Lower leg skin (tissue), 4 donors: ENCODE measurements around the gene TNKS1BP1. TPM values are rescaled to one million over a fixed set of nuclear protein-coding genes. Genes with fewer than 3 reads are reported as not detected.

Experiments
- DNase-seq, 2 donors: peaks; one replicate each; pipeline ENCODE4 v3.0.0-alpha.2; 2019; ENCODE audit warnings: low spot score in 2 of 2
- H3K4me3 ChIP-seq: fragments of 200-600 bp; sonication (generic); 2 replicates; pipeline ENCODE4 v1.5.1; 2017; ENCODE audit warnings: mild to moderate bottlenecking, low read depth; ENCODE audit not compliant: poor library complexity, severe bottlenecking
- POLR2A ChIP-seq, 2 donors: fragments of 450-650 bp; IDR thresholded peaks; one replicate each; pipeline ENCODE4 v1.6.1; 2016 to 2017; ENCODE audit warnings: antibody characterized with exemption in 2 of 2, mild to moderate bottlenecking in 1 of 2, moderate library complexity in 1 of 2
- WGBS, 2 donors: methylation state at CpG; one replicate each; pipeline ENCODE4 v1.1.5; 2018; 5-methylcytosine and 5-hydroxymethylcytosine counted together
- intact Hi-C: fragments of 100-400 bp; cut with DNase I; formaldehyde crosslinking; loops from one replicate; pipeline ENCODE4 v1.15.0; 2023; ENCODE audit warnings: low total_unique reads
- total RNA-seq, 4 donors: library from RNA; depleted of rRNA; stranded (reverse); fragments of >200 nt; gene quantifications; one replicate each; pipeline ENCODE4 v1.1.0, GENCODE V29; 2016
- TF ChIP-seq, protein P1 (sequence below), 3 donors: fragments of 450-650 bp; IDR thresholded peaks; one replicate each; pipeline ENCODE4 v1.5.1; 2016; ENCODE audit warnings: antibody characterized with exemption in 3 of 3, mild to moderate bottlenecking in 3 of 3, moderate library complexity in 2 of 3

The TNKS1BP1 gene
- total RNA-seq, 4 donors from 2014 or later, result 219 to 273 (median 230) TPM

DNA sequence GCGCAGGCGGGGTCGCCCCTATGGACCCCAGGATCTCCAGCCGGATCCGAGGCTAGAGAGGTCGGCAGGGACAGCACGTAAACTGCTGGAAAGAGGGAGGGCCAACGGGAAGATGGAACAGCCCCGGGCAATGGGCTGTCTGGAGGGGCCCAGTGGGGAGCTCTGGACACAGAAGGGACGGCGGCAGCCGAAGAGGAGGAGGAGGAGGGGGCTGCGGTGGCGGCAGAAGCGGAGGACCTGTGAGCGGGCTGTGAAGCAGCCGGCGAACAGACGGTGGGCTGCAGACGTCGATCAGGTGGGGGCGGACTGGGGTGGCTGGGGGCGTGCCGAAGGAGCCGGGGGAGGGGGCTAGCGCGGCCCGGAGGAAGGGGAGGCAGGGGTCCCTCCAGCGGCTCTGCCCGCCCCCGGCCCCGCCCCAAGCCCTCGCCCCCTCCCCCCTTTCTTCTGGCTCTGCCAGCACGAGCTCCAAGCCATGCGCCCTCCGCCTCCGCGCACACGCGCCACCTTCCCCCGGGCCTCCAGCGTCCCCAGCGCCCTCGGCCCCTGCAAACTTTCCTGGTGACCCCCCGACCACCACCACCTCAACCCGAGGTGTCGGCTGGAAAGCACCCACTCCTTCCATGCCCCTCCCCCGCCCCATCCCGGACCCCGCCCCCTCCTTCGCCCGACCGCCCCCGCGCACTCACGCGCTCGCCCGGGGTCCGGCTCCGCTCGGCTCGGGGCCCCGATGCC is 432 bp downstream of the TNKS1BP1 start:
- TF ChIP-seq, protein P1, sequence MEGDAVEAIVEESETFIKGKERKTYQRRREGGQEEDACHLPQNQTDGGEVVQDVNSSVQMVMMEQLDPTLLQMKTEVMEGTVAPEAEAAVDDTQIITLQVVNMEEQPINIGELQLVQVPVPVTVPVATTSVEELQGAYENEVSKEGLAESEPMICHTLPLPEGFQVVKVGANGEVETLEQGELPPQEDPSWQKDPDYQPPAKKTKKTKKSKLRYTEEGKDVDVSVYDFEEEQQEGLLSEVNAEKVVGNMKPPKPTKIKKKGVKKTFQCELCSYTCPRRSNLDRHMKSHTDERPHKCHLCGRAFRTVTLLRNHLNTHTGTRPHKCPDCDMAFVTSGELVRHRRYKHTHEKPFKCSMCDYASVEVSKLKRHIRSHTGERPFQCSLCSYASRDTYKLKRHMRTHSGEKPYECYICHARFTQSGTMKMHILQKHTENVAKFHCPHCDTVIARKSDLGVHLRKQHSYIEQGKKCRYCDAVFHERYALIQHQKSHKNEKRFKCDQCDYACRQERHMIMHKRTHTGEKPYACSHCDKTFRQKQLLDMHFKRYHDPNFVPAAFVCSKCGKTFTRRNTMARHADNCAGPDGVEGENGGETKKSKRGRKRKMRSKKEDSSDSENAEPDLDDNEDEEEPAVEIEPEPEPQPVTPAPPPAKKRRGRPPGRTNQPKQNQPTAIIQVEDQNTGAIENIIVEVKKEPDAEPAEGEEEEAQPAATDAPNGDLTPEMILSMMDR (IDR thresholded peaks at IDR 0.05), result no peak
- TF ChIP-seq POLR2A (IDR thresholded peaks at IDR 0.05), result no peak
- DNase-seq, result peak; percentile 51 to 93
- intact Hi-C loops, result no loop called here
- WGBS, 2 donors, result 1% methylated on average over 26 to 41 of the region's 64 CpGs
- H3K4me3 ChIP-seq, result peak overlapping the region; percentile 67

DNA sequence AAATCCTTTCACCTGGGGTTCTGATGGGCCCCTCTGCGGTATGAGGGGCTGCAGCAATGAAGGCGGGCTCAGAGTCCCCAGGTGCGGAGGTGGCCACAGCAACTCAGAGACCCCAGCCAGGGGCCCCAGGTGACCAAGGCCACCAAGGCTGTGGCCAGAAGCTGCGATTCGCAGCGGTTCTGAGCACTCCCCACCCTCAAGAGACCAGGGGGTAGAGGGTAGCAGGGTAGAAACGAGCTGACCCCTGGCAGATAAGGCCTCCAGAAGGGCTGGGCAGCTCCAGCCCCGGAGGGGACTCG is 948 bp downstream of the TNKS1BP1 start:
- H3K4me3 ChIP-seq, result peak overlapping the region; percentile 67
- WGBS, 2 donors, result 10 to 15% methylated on average over 9 of the region's 9 CpGs
- intact Hi-C loops, result no loop called here
- TF ChIP-seq, protein P1 (IDR thresholded peaks at IDR 0.05), result no peak
- TF ChIP-seq POLR2A (IDR thresholded peaks at IDR 0.05), result no peak
- no peak for DNase-seq

DNA sequence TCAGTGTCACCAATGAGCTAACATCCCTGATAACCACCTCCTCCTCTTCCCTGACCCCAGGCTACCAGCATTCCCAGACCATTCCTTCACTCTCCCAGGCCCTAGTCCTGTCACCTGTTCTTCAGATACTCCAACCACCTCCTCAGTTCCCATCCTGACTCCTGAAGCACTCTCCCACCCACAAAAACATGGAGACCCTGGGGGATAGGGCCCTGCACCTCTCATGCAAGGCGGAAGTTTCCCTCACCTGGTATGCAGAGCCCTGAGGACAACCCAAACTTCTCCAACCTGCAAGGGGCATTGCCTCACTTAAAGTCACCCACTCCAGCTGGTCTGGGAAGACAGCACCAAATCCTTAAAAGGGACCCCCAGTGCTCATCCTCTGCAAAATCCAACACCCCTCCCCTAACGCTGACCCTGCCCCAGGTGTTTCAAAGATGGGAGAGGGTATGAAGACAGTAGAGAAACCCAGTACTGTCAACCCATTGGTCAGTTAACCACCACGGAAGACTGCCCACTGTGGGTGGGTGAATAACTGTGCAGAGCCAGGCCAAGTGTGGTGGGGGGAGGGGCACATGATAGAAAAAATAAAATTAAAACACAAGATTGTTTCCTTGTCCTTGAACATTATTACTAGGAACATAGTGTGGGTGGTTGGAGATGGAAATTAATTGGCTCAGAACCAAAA is 1.4 kb downstream of the TNKS1BP1 start:
- no peak for DNase-seq
- peak overlapping the region; percentile 67 for H3K4me3 ChIP-seq
- TF ChIP-seq POLR2A (IDR thresholded peaks at IDR 0.05), result no peak
- TF ChIP-seq, protein P1 (IDR thresholded peaks at IDR 0.05), result no peak
- intact Hi-C loops, result no loop called here
- WGBS, 2 donors, result 24 to 32% methylated on average over 3 of the region's 3 CpGs

DNA sequence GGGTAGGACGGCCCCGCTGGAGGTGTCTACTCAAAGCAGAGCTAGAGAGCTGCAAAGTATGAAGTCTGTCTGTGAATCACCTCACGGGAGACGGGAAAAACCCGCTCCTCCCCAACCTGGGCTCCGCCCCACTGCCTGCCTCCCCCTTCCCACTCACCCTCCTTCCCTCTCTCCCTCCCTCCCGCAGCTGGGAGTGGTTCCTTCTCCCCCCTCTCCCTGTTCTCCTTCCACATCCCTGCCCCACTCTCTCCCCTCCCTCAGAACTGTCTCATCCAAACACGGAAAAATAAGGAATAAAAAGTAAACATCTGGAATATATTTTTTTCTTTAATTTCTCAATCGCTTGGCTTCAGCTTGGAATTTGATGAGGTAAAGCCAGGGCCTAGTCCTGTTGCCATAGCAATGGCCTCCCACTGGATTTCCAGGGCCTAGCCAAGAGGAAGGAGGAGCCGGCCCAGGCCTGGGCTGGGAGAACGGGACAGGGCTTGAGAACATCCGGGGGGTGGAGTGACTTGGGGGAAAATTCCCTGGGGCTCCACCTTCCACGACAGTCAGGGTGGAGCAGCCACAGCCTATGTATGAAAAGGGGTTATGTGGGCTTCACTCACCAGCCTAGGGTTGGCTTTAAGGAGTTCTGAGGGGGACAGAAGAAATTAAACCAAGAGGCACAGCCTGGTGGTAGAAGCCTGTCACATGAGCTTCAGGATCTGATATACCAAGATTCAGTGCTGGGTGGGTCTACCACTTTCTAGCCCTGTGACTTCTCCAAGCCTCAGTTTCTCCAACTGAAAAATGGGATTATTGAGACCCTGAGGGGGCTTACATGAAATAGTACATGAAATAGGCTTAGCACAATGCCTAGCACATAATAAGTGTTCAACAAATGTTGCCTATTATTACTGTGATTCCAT is 2.2 kb downstream of the TNKS1BP1 start:
- DNase-seq, result peak; percentile 93 to 97
- 13% methylated on average over 13 of the region's 13 CpGs for whole genome bisulfite sequencing, 2 donors
- TF ChIP-seq POLR2A (IDR thresholded peaks at IDR 0.05), result no peak
- TF ChIP-seq, protein P1 (IDR thresholded peaks at IDR 0.05), result no peak
- peak overlapping the region; percentile 21 for H3K4me3 ChIP-seq
- intact Hi-C loops, result no loop called here

DNA sequence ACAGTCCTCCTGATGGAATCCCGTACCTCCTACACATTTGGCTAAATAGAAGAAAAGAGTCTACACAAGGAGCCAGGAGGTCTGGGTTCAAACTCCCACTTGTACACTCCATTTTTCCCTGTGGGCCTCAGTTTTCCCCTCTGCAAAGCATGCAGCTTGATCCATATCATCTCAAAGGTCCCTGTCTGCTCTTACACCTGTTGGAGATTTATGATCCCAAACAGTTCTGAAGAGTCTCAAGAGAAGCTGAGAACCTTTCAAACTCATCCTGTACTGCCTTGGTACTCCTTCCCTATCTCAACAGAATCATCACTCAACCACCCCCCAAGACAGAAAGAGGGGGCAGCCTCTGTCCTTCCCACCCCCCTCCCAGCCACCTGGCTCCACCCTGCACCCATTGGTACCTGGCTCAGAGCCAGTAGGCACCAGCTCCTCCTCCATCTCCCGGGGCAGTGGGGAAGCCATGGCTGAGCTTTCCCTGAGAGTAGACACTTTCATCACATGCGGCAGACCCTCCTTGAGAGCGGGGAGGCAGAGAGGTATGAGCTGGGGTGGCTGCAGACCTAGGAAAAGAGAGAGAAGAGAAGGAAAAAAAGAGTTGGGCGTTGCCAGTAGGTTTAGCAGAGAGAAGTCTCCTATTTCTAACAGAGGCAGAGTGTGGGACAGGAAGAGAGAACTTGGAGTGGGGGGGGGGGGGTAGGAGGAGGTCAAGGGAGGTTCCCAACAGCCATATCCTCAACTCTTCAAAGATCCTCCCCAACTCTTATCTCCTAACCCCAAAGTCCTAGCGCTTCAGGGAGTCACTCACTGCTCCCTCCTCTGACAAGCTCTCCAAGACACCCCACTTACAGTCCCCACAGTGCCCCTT is 3.1 kb downstream of the TNKS1BP1 start:
- DNase-seq, result no peak
- WGBS, 2 donors, result 16 to 21% methylated on average over 6 of the region's 6 CpGs
- peak overlapping the region; percentile 21 for H3K4me3 ChIP-seq
- TF ChIP-seq POLR2A (IDR thresholded peaks at IDR 0.05), result no peak
- TF ChIP-seq, protein P1 (IDR thresholded peaks at IDR 0.05), result no peak
- intact Hi-C loops, result no loop called here
